SU-DHL-6 (cell line): ENCODE measurements around the gene PDE8B.

Experiments used
- H2AFZ ChIP-seq: fragments of 200-600 bp; sonication (generic); 2 replicates; pipeline ENCODE4 v1.6.1; 2014; ENCODE audit warnings: low read depth, mild to moderate bottlenecking, moderate library complexity, mixed read lengths, antibody characterized with exemption, low read length; ENCODE audit not compliant: severe bottlenecking
- H3F3A ChIP-seq: fragments of 200-600 bp; shearing (Covaris generic); 2 replicates; pipeline ENCODE4 v1.6.0; 2016; ENCODE audit warnings: antibody characterized with exemption, mild to moderate bottlenecking; ENCODE audit not compliant: insufficient read depth
- H3K27ac ChIP-seq: fragments of 200-600 bp; sonication (generic); 2 replicates; pipeline ENCODE4 v1.5.1; 2016; ENCODE audit warnings: low read depth, mild to moderate bottlenecking, low read length, moderate library complexity, mixed read lengths
- H3K27me3 ChIP-seq: fragments of 200-600 bp; sonication (generic), shearing (Covaris generic); 2 replicates; pipeline ENCODE4 v1.6.0; 2014; ENCODE audit warnings: mild to moderate bottlenecking, low read length
- H3K36me3 ChIP-seq: fragments of 200-600 bp; sonication (generic); 2 replicates; pipeline ENCODE4 v1.6.1; 2014; ENCODE audit warnings: mild to moderate bottlenecking, low read length, mixed read lengths
- H3K4me2 ChIP-seq: fragments of 300-600, 200-600 bp; shearing (Covaris generic), sonication (generic); 2 replicates; pipeline ENCODE4 v1.6.0; 2014; ENCODE audit warnings: low read length, low read depth, mild to moderate bottlenecking; ENCODE audit not compliant: poor library complexity, severe bottlenecking
- H3K4me3 ChIP-seq: fragments of 200-600 bp; sonication (generic); 2 replicates; pipeline ENCODE4 v1.5.1; 2014; ENCODE audit warnings: antibody characterized with exemption, low read length, mild to moderate bottlenecking, mixed read lengths; ENCODE audit not compliant: insufficient read depth, poor library complexity, severe bottlenecking
- H3K79me2 ChIP-seq: fragments of 200-600 bp; sonication (generic); 2 replicates; pipeline ENCODE4 v1.6.1; 2014; ENCODE audit warnings: mild to moderate bottlenecking, low read length, moderate library complexity; ENCODE audit not compliant: insufficient read depth
- H3K9ac ChIP-seq: fragments of 200-600 bp; sonication (generic); 2 replicates; pipeline ENCODE4 v1.7.0; 2014; ENCODE audit warnings: mild to moderate bottlenecking, low read length
- H3K9me2 ChIP-seq: fragments of 200-600 bp; sonication (generic); replicated peaks from 2 replicates; pipeline ENCODE4 v1.6.1; 2014; ENCODE audit warnings: low read length; ENCODE audit not compliant: insufficient read depth
- H3K9me3 ChIP-seq: fragments of 200-600 bp; sonication (generic); 2 replicates; pipeline ENCODE4 v1.6.1; 2014; ENCODE audit warnings: low read length, mixed read lengths; ENCODE audit not compliant: insufficient read depth
- H4K20me1 ChIP-seq: fragments of 200-600 bp; sonication (generic); 2 replicates; pipeline ENCODE4 v1.6.1; 2014; ENCODE audit warnings: low read depth, mild to moderate bottlenecking, antibody characterized with exemption, low read length, moderate library complexity, mixed read lengths
- CTCF ChIP-seq: fragments of 200-600 bp; sonication (generic); IDR thresholded peaks from one replicate; pipeline ENCODE4 v1.5.1; 2017; ENCODE audit warnings: antibody characterized with exemption, mild to moderate bottlenecking, low read length, moderate library complexity; ENCODE audit not compliant: insufficient read depth, poor library complexity, severe bottlenecking
- EZH2phosphoT487 ChIP-seq: fragments of 200-600 bp; sonication (generic), shearing (Covaris generic); conservative IDR thresholded peaks from 2 replicates; pipeline ENCODE4 v1.6.1; 2018; ENCODE audit warnings: mild to moderate bottlenecking, antibody characterized with exemption, low read length, moderate library complexity, mixed read lengths

PDE8B gene

DNA sequence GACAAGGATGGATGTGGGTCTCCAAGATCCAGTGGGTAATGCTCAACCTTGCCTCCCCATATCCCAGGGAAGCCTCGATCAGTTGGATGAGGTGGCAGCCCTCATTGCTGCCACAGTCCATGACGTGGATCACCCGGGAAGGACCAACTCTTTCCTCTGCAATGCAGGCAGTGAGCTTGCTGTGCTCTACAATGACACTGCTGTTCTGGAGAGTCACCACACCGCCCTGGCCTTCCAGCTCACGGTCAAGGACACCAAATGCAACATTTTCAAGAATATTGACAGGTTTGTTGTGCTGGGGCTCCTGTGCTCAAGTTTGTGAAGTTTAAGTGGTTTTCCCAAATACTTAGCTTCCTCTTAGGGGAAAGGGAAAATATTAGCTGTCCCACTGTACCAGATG, 207.7 kb downstream of the PDE8B start:
- no peaks in the 10 kb centered on the region for H3K79me2 ChIP-seq
- no peak overlapping the region for H3K4me2 ChIP-seq
- TF ChIP-seq EZH2phosphoT487 = no peak
- TF ChIP-seq CTCF = no peak
- H3K9me2 ChIP-seq = no peaks in the 10 kb centered on the region
- H4K20me1 ChIP-seq = no peaks in the 10 kb centered on the region
- no peak overlapping the region for H2AFZ ChIP-seq
- H3K27me3 ChIP-seq = no peaks in the 10 kb centered on the region
- H3K27ac ChIP-seq = no peak overlapping the region
- H3K9ac ChIP-seq = no peak overlapping the region
- H3K4me3 ChIP-seq = no peak overlapping the region
- no peaks in the 10 kb centered on the region for H3K36me3 ChIP-seq
- no peaks in the 10 kb centered on the region for H3F3A ChIP-seq
- no peaks in the 10 kb centered on the region for H3K9me3 ChIP-seq

- no peaks in the 10 kb centered on the region for H3K9me3 ChIP-seq
- no peaks in the 10 kb centered on the region for H3K79me2 ChIP-seq
- TF ChIP-seq EZH2phosphoT487 = no peak
- TF ChIP-seq CTCF = no peak
- no peak overlapping the region for H3K27ac ChIP-seq
- no peaks in the 10 kb centered on the region for H4K20me1 ChIP-seq
- no peak overlapping the region for H3K9ac ChIP-seq
- H3K36me3 ChIP-seq = no peaks in the 10 kb centered on the region
- H3K4me3 ChIP-seq = no peak overlapping the region
- no peaks in the 10 kb centered on the region for H3K9me2 ChIP-seq
- H3K4me2 ChIP-seq = no peak overlapping the region
- no peaks in the 10 kb centered on the region for H3F3A ChIP-seq
- no peak overlapping the region for H2AFZ ChIP-seq
- H3K27me3 ChIP-seq = no peaks in the 10 kb centered on the region
Observed at GRCh38 chr5:77418601-77419581, 208.4 kb downstream of the PDE8B start.

DNA sequence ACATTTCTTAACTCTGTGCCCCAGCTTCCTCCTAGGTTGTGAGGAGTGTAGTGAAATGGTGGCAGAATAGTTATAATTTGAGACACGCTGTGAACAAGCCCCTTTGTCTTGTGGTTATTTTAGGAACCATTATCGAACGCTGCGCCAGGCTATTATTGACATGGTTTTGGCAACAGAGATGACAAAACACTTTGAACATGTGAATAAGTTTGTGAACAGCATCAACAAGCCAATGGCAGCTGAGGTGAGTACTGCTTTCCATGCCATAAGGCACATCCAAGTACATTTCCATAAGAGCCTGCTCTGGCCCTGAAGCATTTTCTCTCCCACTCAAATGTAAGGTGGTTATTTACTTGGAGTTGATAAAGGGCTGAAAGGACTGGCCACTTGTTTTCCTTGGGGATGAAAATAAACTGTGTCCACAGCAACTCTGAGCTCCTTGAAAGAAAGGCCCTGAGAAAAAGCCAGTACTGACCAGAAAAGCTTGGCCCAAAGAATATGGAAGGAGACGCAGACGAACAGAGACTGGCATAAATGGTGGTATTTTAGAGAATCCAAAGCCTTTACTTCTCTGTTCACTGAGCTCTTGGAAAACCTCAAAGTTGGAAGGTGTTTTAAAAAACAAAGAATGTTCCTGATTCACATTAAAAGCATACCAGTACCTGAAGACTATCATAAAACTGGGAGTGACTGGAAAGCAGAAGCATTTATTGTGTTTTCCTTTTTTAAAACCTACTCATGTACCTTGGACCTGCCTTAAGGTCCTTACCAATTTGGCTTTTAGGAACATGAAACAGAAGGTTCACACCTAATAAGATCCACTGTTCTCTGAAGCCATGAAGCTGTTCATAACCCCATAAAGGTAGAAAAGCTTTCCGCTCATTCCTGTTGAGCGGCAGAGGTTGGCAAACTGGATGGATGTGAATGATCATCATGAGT, 209.4 kb downstream of the PDE8B start:
- Histone ChIP-seq H3F3A (no peaks in the 10 kb centered on the region), H2AFZ (no peak overlapping the region), H4K20me1 (no peaks in the 10 kb centered on the region), H3K79me2 (no peaks in the 10 kb centered on the region), H3K9ac (no peak overlapping the region), H3K27me3 (no peaks in the 10 kb centered on the region), H3K4me3 (no peak overlapping the region), H3K9me2 (no peaks in the 10 kb centered on the region), H3K4me2 (no peak overlapping the region), H3K36me3 (no peaks in the 10 kb centered on the region), H3K27ac (no peak overlapping the region), H3K9me3 (no peaks in the 10 kb centered on the region)
- TF ChIP-seq EZH2phosphoT487 (no peak), CTCF (no peak)
